ENCODE data around the gene TMEM181.

TMEM181 gene

DNA sequence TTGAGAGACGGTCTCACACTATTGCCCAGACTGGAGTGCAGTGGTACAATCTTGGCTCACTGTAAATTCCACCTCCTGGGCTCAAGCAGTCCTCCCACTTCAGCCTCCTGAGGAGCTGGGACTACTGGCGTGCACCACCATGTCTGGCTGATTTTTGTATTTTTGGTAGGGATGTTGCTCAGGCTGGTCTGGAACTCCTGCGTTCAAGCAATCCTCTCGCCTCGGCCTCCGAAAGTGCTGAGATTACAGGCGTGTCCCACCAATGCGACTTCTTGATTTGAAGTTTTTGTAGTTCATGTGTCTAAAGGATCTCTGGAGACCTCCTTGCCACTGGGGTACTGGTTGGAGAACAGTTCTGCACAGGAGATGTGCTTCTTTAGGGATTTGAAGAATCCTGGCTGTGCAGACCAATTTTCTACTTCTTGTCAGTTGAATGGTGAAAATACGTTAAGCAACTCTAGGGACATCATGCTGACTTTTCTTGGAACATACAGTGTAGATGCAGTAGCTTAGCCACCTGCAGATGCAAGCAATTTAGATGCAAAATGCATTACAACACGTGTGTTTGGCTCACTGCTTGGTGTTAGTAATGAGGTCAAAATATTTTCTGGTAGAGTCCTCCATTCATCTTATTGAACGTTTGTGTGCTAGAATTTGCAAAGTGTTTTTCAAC lies 118.2 kb downstream of the TMEM181 start:
- no peak overlapping the region for H3K4me3 ChIP-seq (ENCODE audit: low read depth, low read length)

GRCh38 chr6:158680015-158680414 lies 120.1 kb downstream of the TMEM181 start:
- H3K4me3 ChIP-seq (ENCODE audit: low read depth, low read length): no peak overlapping the region

DNA sequence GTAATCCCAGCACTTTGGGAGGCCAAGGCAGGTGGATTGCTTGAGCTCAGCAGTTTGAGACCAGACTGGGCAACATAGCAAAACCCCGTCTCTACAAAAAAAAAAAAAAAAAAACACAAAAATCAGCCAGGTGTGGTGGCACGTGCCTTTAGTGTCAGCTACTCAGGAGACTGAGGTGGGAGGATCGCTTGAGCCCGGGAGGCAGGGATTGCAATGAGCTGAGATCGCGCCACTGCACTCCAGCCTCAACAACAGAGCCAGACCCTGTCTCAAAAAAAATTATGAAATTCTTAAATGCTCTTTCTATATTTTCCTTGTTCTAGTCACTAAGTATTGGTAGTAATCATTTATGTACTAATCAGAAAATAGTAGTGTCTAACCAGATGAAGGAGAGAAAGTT lies 120.6 kb downstream of the TMEM181 start:
- no peak overlapping the region for H3K4me3 ChIP-seq (ENCODE audit: low read depth, low read length)

GRCh38 chr6:158684311-158684710 lies 124.4 kb downstream of the TMEM181 start:
- H3K4me3 ChIP-seq (ENCODE audit: low read depth, low read length): no peak overlapping the region

DNA sequence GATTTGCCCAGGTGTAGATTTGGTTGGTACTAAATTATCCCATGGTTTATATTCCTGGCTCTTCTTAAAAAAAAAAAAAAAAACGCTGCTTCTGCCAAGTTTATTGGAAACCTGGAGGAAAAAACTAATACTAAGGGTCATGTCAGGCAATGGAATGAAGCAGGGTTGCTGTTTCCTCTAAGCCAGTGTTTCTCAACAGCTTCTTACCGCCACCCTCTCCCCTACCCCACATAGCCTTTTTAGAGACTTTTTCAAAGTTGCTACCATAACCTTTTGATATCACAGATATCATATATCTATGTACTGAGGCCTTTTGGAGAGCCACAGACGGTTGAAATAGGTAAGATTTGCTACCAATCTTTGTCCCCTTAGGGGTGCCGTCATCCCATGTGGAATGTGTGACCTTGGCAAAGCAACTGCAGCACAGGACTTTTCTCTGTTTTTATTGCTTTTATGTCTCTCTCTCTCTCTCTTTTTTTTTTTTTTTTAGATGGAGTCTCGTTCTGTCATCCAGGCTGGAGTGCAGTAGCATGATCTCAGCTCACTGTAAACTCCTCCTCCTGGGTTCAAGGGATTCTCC lies 124.9 kb downstream of the TMEM181 start:
- H3K4me3 ChIP-seq (ENCODE audit: low read depth, low read length): no peak overlapping the region

Data from iPS-11a (cell line).